GM23248 (cell line): ENCODE measurements around the gene PDSS2. TPM values are rescaled to one million over a fixed set of nuclear protein-coding genes. Genes with fewer than 3 reads are reported as not detected.
"Not testable (repeated sequence)": the region's sequence is repeated elsewhere in the genome, so short reads cannot be mapped to it uniquely, and the experiment has no call there.

Experiments used
- DNase-seq: peaks from one replicate; pipeline ENCODE4 v3.0.0-alpha.2; 2015
- H2AFZ ChIP-seq: fragments of 200-600 bp; sonication (generic); 2 replicates; pipeline ENCODE4 v1.6.1; 2016; ENCODE audit warnings: antibody characterized with exemption
- H3F3A ChIP-seq: fragments of 200-600 bp; sonication (generic); 2 replicates; pipeline ENCODE4 v1.6.1; 2016; ENCODE audit warnings: mild to moderate bottlenecking, antibody characterized with exemption, mixed run types; ENCODE audit not compliant: insufficient read depth
- H3K27ac ChIP-seq: fragments of 200-600 bp; sonication (generic); 2 replicates; pipeline ENCODE4 v1.5.1; 2016; ENCODE audit warnings: mild to moderate bottlenecking
- H3K27me3 ChIP-seq: fragments of 200-600 bp; sonication (generic); replicated peaks from 2 replicates; pipeline ENCODE4 v1.6.1; 2016; ENCODE audit warnings: mild to moderate bottlenecking; ENCODE audit not compliant: insufficient read depth
- H3K36me3 ChIP-seq: fragments of 200-600 bp; sonication (generic); 2 replicates; pipeline ENCODE4 v1.6.1; 2016; ENCODE audit warnings: low read depth, mild to moderate bottlenecking
- H3K4me1 ChIP-seq: fragments of 200-600 bp; sonication (generic); 2 replicates; pipeline ENCODE4 v1.6.1; 2016; ENCODE audit warnings: mild to moderate bottlenecking; ENCODE audit not compliant: insufficient read depth
- H3K4me2 ChIP-seq: fragments of 200-600 bp; sonication (generic); one replicate; pipeline ENCODE4 v1.6.1; 2016; ENCODE audit warnings: mild to moderate bottlenecking; ENCODE audit not compliant: unreplicated experiment
- H3K4me3 ChIP-seq: fragments of 200-600 bp; sonication (generic); 2 replicates; pipeline ENCODE4 v1.5.1; 2016; ENCODE audit warnings: mild to moderate bottlenecking
- H3K79me2 ChIP-seq: fragments of 200-600 bp; sonication (generic); 2 replicates; pipeline ENCODE4 v1.6.1; 2016; ENCODE audit warnings: mild to moderate bottlenecking; ENCODE audit not compliant: insufficient read depth
- H3K9ac ChIP-seq: fragments of 200-600 bp; sonication (generic); 2 replicates; pipeline ENCODE4 v1.6.1; 2016; ENCODE audit warnings: mild to moderate bottlenecking
- H3K9me2 ChIP-seq: fragments of 200-600 bp; sonication (generic); 2 replicates; pipeline ENCODE4 v1.6.1; 2016; ENCODE audit warnings: mixed run types, mild to moderate bottlenecking, moderate library complexity; ENCODE audit not compliant: insufficient read depth
- H3K9me3 ChIP-seq: fragments of 200-600 bp; sonication (generic); one replicate; pipeline ENCODE4 v1.6.1; 2017; ENCODE audit warnings: low read depth
- H4K20me1 ChIP-seq: fragments of 200-600 bp; sonication (generic); 2 replicates; pipeline ENCODE4 v1.6.0; 2016; ENCODE audit not compliant: insufficient read depth
- EZH2 ChIP-seq: fragments of 200-600 bp; sonication (generic); IDR thresholded peaks from 2 replicates; pipeline ENCODE4 v1.6.1; 2018; ENCODE audit warnings: antibody characterized with exemption, mild to moderate bottlenecking; ENCODE audit not compliant: insufficient read depth, poor library complexity, severe bottlenecking
- EZH2phosphoT487 ChIP-seq: fragments of 200-600 bp; sonication (generic); IDR thresholded peaks from 2 replicates; pipeline ENCODE4 v1.6.1; 2018; ENCODE audit warnings: antibody characterized with exemption, moderate library complexity, mild to moderate bottlenecking, low read depth; ENCODE audit not compliant: insufficient read depth
- WGBS, 2 experiments: methylation state at CpG; one replicate each; pipeline ENCODE4 v1.1.6; 2015 to 2017; ENCODE audit warnings: low lambda C conversion rate in 2 of 2, low coverage in 1 of 2; ENCODE audit errors: missing lambda C conversion rate in 2 of 2; 5-methylcytosine and 5-hydroxymethylcytosine counted together
- in situ Hi-C: fragments of 300-500 bp; cut with MboI; formaldehyde crosslinking; loops from 2 replicates; pipeline ENCODE4 v1.15.0; 2020
- polyA plus RNA-seq: library from polyadenylated mRNA; unstranded; fragments of >200 nt; fragmentation: Nextera tagmentation; extraction: Ambion mirVana; gene quantifications from 2 replicates; pipeline ENCODE4 v1.2.1, GENCODE V29; 2016
- total RNA-seq: library from RNA; depleted of rRNA; stranded (reverse); fragments of >200 nt; shearing (Covaris generic); gene quantifications from 2 replicates; pipeline ENCODE4 v1.2.3, GENCODE V29; 2014

Gene PDSS2
- total and polyA plus RNA-seq, 2 experiments from 2014 or later: 9.9 to 10.3 TPM

- H3K4me1 ChIP-seq: no peaks in the 10 kb centered on the region
- DNase-seq: no peak
- H2AFZ ChIP-seq: no peak overlapping the region
- H3K36me3 ChIP-seq: no peaks in the 10 kb centered on the region
- no peak overlapping the region for H3K4me2 ChIP-seq
- in situ Hi-C loops: no loop called here
- no peaks in the 10 kb centered on the region for H4K20me1 ChIP-seq
- no peaks in the 10 kb centered on the region for H3F3A ChIP-seq
- no peaks in the 10 kb centered on the region for H3K9me3 ChIP-seq
- no peak overlapping the region for H3K9ac ChIP-seq
- no peaks in the 10 kb centered on the region for H3K27me3 ChIP-seq
- WGBS, 2 experiments: 98 to 100% methylated on average over 2 of the region's 2 CpGs
- TF ChIP-seq EZH2 (no peak), EZH2phosphoT487 (no peak)
- no peaks in the 10 kb centered on the region for H3K79me2 ChIP-seq
- no peak overlapping the region for H3K27ac ChIP-seq
- no peak overlapping the region for H3K4me3 ChIP-seq
- no peaks in the 10 kb centered on the region for H3K9me2 ChIP-seq
Observed at GRCh38 chr6:107180099-107180498, 279.3 kb downstream of the PDSS2 start.

- Histone ChIP-seq H3F3A (no peaks in the 10 kb centered on the region; the same call in 1 of the 2 replicates), H3K79me2 (no peaks in the 10 kb centered on the region), H3K27me3 (no peaks in the 10 kb centered on the region), H4K20me1 (no peaks in the 10 kb centered on the region), H3K9me3 (no peaks in the 10 kb centered on the region), H3K4me2 (no peak overlapping the region), H3K9ac (no peak overlapping the region), H3K27ac (no peak overlapping the region), H3K36me3 (no peaks in the 10 kb centered on the region), H3K4me3 (no peak overlapping the region), H2AFZ (no peak overlapping the region), H3K9me2 (no peaks in the 10 kb centered on the region), H3K4me1 (no peaks in the 10 kb centered on the region)
- peak; percentile 8 for DNase-seq
- in situ Hi-C loops: no loop called here
- WGBS, 2 experiments: 96 to 98% methylated on average over 5 of the region's 5 CpGs
- TF ChIP-seq EZH2 (no peak), EZH2phosphoT487 (no peak)
Observed at GRCh38 chr6:107179004-107179403, 280.4 kb downstream of the PDSS2 start.

GRCh38 chr6:107173779-107174178, 285.6 kb downstream of the PDSS2 start:
- Histone ChIP-seq H3K27ac (no peak overlapping the region), H3K4me3 (no peak overlapping the region), H4K20me1 (no peaks in the 10 kb centered on the region), H3K36me3 (no peaks in the 10 kb centered on the region), H3K4me1 (no peaks in the 10 kb centered on the region), H3K4me2 (peak overlapping the region; percentile 2), H3K9me2 (no peaks in the 10 kb centered on the region), H2AFZ (no peak overlapping the region), H3K9ac (no peak overlapping the region), H3K9me3 (no peaks in the 10 kb centered on the region), H3K27me3 (no peaks in the 10 kb centered on the region), H3F3A (no peaks in the 10 kb centered on the region; the same call in 1 of the 2 replicates), H3K79me2 (no peaks in the 10 kb centered on the region)
- WGBS, 2 experiments: 80 to 84% methylated on average over 3 of the region's 3 CpGs
- in situ Hi-C loops: no loop called here
- peak; percentile 23 for DNase-seq
- TF ChIP-seq EZH2phosphoT487 (no peak), EZH2 (no peak)

- Histone ChIP-seq H3F3A (no peaks in the 10 kb centered on the region; the same call in 1 of the 2 replicates), H3K4me1 (no peaks in the 10 kb centered on the region), H3K36me3 (no peaks in the 10 kb centered on the region), H3K9me3 (no peaks in the 10 kb centered on the region), H3K27me3 (no peaks in the 10 kb centered on the region), H3K79me2 (no peaks in the 10 kb centered on the region), H3K27ac (no peak overlapping the region), H4K20me1 (no peaks in the 10 kb centered on the region), H3K4me2 (no peak overlapping the region), H3K4me3 (no peak overlapping the region), H3K9ac (no peak overlapping the region), H3K9me2 (no peaks in the 10 kb centered on the region), H2AFZ (no peak overlapping the region)
- 95 to 98% methylated on average over 5 of the region's 5 CpGs for WGBS, 2 experiments
- TF ChIP-seq EZH2 (no peak), EZH2phosphoT487 (no peak)
- in situ Hi-C loops: no loop called here
- no peak for DNase-seq
Observed at GRCh38 chr6:107171513-107171912, 287.9 kb downstream of the PDSS2 start.

- H3K4me3 ChIP-seq, H3K4me1 ChIP-seq, H4K20me1 ChIP-seq, H3K4me2 ChIP-seq, H3K9ac ChIP-seq, in situ Hi-C loops, H3F3A ChIP-seq, H3K27ac ChIP-seq, H3K36me3 ChIP-seq, H3K9me2 ChIP-seq, H2AFZ ChIP-seq, H3K27me3 ChIP-seq, DNase-seq, H3K79me2 ChIP-seq, H3K9me3 ChIP-seq: not testable (repeated sequence)
- WGBS, 2 experiments: 95 to 99% methylated on average over 5 of the region's 5 CpGs
Observed at GRCh38 chr6:107164299-107164698, 295.1 kb downstream of the PDSS2 start.
